Right lobe of liver (tissue), 4 donors: Measurements from ENCODE around the gene KCNIP3.
"Not testable (repeated sequence)": the region's sequence is repeated elsewhere in the genome, so short reads cannot be mapped to it uniquely, and the experiment has no call there.

ENCODE experiments used
- POLR2A ChIP-seq: fragments of 450-650 bp; IDR thresholded peaks from one replicate; pipeline ENCODE4 v1.6.1; 2017; ENCODE audit warnings: antibody characterized with exemption, mild to moderate bottlenecking
- TF ChIP-seq, protein P1 (sequence below), 4 donors: fragments of 200-600 bp in 3 of 4; fragments of 450-650 bp in 1 of 4; IDR thresholded peaks; one replicate each; pipeline versions ENCODE4 v1.5.1 to v1.8.0; 2016 to 2022; ENCODE audit warnings: antibody characterized with exemption in 4 of 4, mild to moderate bottlenecking in 2 of 4
- donor health status: DM: no; HTN: no; CAD: no.
- donor health status: DM: no; HTN: no; CAD: no.
- donor health status: DM: no; HTN: yes; CAD: no.

GRCh38 chr2:95411239-95411638 lies 114.1 kb downstream of the KCNIP3 start:
- TF ChIP-seq, protein P1, sequence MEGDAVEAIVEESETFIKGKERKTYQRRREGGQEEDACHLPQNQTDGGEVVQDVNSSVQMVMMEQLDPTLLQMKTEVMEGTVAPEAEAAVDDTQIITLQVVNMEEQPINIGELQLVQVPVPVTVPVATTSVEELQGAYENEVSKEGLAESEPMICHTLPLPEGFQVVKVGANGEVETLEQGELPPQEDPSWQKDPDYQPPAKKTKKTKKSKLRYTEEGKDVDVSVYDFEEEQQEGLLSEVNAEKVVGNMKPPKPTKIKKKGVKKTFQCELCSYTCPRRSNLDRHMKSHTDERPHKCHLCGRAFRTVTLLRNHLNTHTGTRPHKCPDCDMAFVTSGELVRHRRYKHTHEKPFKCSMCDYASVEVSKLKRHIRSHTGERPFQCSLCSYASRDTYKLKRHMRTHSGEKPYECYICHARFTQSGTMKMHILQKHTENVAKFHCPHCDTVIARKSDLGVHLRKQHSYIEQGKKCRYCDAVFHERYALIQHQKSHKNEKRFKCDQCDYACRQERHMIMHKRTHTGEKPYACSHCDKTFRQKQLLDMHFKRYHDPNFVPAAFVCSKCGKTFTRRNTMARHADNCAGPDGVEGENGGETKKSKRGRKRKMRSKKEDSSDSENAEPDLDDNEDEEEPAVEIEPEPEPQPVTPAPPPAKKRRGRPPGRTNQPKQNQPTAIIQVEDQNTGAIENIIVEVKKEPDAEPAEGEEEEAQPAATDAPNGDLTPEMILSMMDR (IDR thresholded peaks at IDR 0.05): not testable (repeated sequence)
- TF ChIP-seq POLR2A: not testable (repeated sequence)
